CD4-positive, alpha-beta T cell treated with Interleukin-15 for 4 hours (primary cell): ENCODE measurements around the gene DNASE1L3.

Experiments
- DNase-seq: peaks from one replicate; pipeline ENCODE4 v3.0.0-alpha.2; 2020; ENCODE audit warnings: low spot score

The DNASE1L3 gene

GRCh38 chr3:58200121-58200709 is 10.6 kb downstream of the DNASE1L3 start:
- no peak for DNase-seq

- DNase-seq, result no peak
Measured at GRCh38 chr3:58198804-58199203, 12.0 kb downstream of the DNASE1L3 start.

GRCh38 chr3:58198362-58198761 is 12.4 kb downstream of the DNASE1L3 start:
- DNase-seq, result no peak

- DNase-seq, result no peak
Measured at GRCh38 chr3:58197588-58197987, 13.2 kb downstream of the DNASE1L3 start.

GRCh38 chr3:58193682-58194407 is 16.9 kb downstream of the DNASE1L3 start:
- no peak for DNase-seq

- DNase-seq, result no peak
Measured at GRCh38 chr3:58192069-58192468, 18.7 kb downstream of the DNASE1L3 start.

GRCh38 chr3:58191361-58191991 is 19.3 kb downstream of the DNASE1L3 start:
- no peak for DNase-seq

GRCh38 chr3:58190882-58191281 is 19.9 kb downstream of the DNASE1L3 start:
- no peak for DNase-seq

GRCh38 chr3:58190291-58190690 is 20.5 kb downstream of the DNASE1L3 start:
- DNase-seq, result no peak

- DNase-seq, result no peak
Measured at GRCh38 chr3:58189691-58190090, 21.1 kb downstream of the DNASE1L3 start.

- DNase-seq, result no peak
Measured at GRCh38 chr3:58188921-58189451, 21.8 kb downstream of the DNASE1L3 start.

- no peak for DNase-seq
Measured at GRCh38 chr3:58188173-58188564, 22.6 kb downstream of the DNASE1L3 start.

GRCh38 chr3:58184982-58185360 is 25.8 kb downstream of the DNASE1L3 start:
- no peak for DNase-seq

GRCh38 chr3:58184309-58184981 is 26.3 kb downstream of the DNASE1L3 start:
- DNase-seq, result no peak

GRCh38 chr3:58183891-58184290 is 26.9 kb downstream of the DNASE1L3 start:
- DNase-seq, result no peak

GRCh38 chr3:58183221-58183620 is 27.6 kb downstream of the DNASE1L3 start:
- DNase-seq, result no peak

GRCh38 chr3:58180940-58181587 is 29.7 kb downstream of the DNASE1L3 start:
- no peak for DNase-seq

- DNase-seq, result no peak
Measured at GRCh38 chr3:58180099-58180880, 30.5 kb downstream of the DNASE1L3 start.

GRCh38 chr3:58179235-58180098 is 31.3 kb downstream of the DNASE1L3 start:
- DNase-seq, result no peak

- DNase-seq, result no peak
Measured at GRCh38 chr3:58178528-58179234, 32.1 kb downstream of the DNASE1L3 start.
